B cell (primary cell): ENCODE results near the gene SCYL3. TPM values are rescaled to one million over a fixed set of nuclear protein-coding genes. Genes with fewer than 3 reads are reported as not detected.
A peak's percentile ranks its signal among the peaks of the same experiment; 100 is the strongest.

Source experiments
- ATAC-seq: fragments of 200-7000 bp; cut with Tn5 transposase; one replicate; pipeline ENCODE4 v1.10.0; 2021; ENCODE audit warnings: low read depth, mild to moderate bottlenecking, moderate number of reproducible peaks, moderate library complexity
- CTCF ChIA-PET: fragments of 350-600 bp; sonication (Branson Sonifier 250); formaldehyde crosslinking; loops from one replicate; lab custom pipeline; 2021; ENCODE audit warnings: antibody characterized with exemption, inconsistent platforms; lab: Charles Lee
- POLR2A ChIA-PET: fragments of 350-600 bp; sonication (Branson Sonifier 250); formaldehyde crosslinking; loops from one replicate; lab custom pipeline; 2021; ENCODE audit warnings: antibody characterized with exemption; lab: Charles Lee
- DNase-seq: peaks from one replicate; pipeline ENCODE4 v3.0.0; 2013
- H2AFZ ChIP-seq: 2 replicates; pipeline ENCODE4 v1.6.1; 2012; ENCODE audit warnings: mild to moderate bottlenecking, low read depth, low read length; ENCODE audit not compliant: insufficient read depth, poor library complexity, severe bottlenecking
- H3K27ac ChIP-seq, 2 donors: 1 replicate in 1 of 2; 2 replicates in 1 of 2; pipeline ENCODE4 v1.5.1; 2012 to 2013; ENCODE audit warnings: low read length in 2 of 2, mild to moderate bottlenecking in 2 of 2, moderate library complexity in 1 of 2
- H3K27me3 ChIP-seq, 4 experiments: fragments of 200-600 bp in 1 of 4; sonication (generic) in 1 of 4; replicated peaks in 1 of 4; 1 replicate in 2 of 4; 2 replicates in 2 of 4; pipeline versions ENCODE4 v1.6.1 to v1.7.0; 2013 to 2016; ENCODE audit warnings: low read length in 3 of 4, mild to moderate bottlenecking in 2 of 4, mixed read lengths in 1 of 4, moderate library complexity in 1 of 4; ENCODE audit not compliant: insufficient read depth in 4 of 4, control insufficient read depth in 3 of 4; ENCODE audit errors: control extremely low read depth in 1 of 4
- H3K36me3 ChIP-seq, 2 experiments: replicated peaks in 1 of 2; 1 replicate in 1 of 2; 2 replicates in 1 of 2; pipeline versions ENCODE4 v1.6.1 to v1.7.1; 2013; ENCODE audit warnings: low read length in 1 of 2; ENCODE audit not compliant: insufficient read depth in 2 of 2, control insufficient read depth in 1 of 2; ENCODE audit errors: control extremely low read depth in 1 of 2, extremely low read depth in 1 of 2
- H3K4me1 ChIP-seq, 2 donors: fragments of 200-600 bp in 1 of 2; sonication (generic) in 1 of 2; 1 replicate in 1 of 2; 2 replicates in 1 of 2; pipeline versions ENCODE4 v1.5.1 to v1.6.1; 2013 to 2017; ENCODE audit warnings: low read length in 2 of 2; ENCODE audit not compliant: control insufficient read depth in 2 of 2, insufficient read depth in 2 of 2
- H3K4me2 ChIP-seq: replicated peaks from 2 replicates; pipeline ENCODE3; 2012; ENCODE audit warnings: mild to moderate bottlenecking, low read depth, low read length; ENCODE audit not compliant: poor library complexity, severe bottlenecking
- H3K4me3 ChIP-seq, 5 experiments: fragments of 200-600 bp in 1 of 5; sonication (generic) in 1 of 5; 1 replicate in 3 of 5; 2 replicates in 2 of 5; pipeline versions ENCODE4 v1.5.1 to v1.7.0; 2011 to 2016; ENCODE audit warnings: low read length in 4 of 5, mild to moderate bottlenecking in 4 of 5, low read depth in 2 of 5, control low read depth in 1 of 5, moderate library complexity in 1 of 5; ENCODE audit not compliant: insufficient read depth in 1 of 5; ENCODE audit errors: control extremely low read depth in 1 of 5, extremely low read depth in 1 of 5
- H3K79me2 ChIP-seq: fragments of 200-600 bp; sonication (generic); one replicate; pipeline ENCODE4 v1.6.0; 2016; ENCODE audit warnings: low read length; ENCODE audit not compliant: control insufficient read depth, insufficient read depth
- H3K9ac ChIP-seq: fragments of 200-600 bp; sonication (generic); 2 replicates; pipeline ENCODE4 v1.6.1; 2017; ENCODE audit warnings: mild to moderate bottlenecking, low read length, moderate library complexity
- H3K9me3 ChIP-seq, 3 donors: one replicate each; pipeline versions ENCODE4 v1.6.1 to v1.7.1; 2013; ENCODE audit warnings: low read length in 2 of 3; ENCODE audit not compliant: control insufficient read depth in 2 of 3, insufficient read depth in 1 of 3; ENCODE audit errors: control extremely low read depth in 1 of 3
- H4K20me1 ChIP-seq: 2 replicates; pipeline ENCODE4 v1.6.0; 2012; ENCODE audit warnings: mild to moderate bottlenecking, low read length; ENCODE audit not compliant: insufficient read depth, control insufficient read depth, poor library complexity, severe bottlenecking
- H3K27ac Mint-ChIP-seq: one replicate; pipeline ENCODE4 v1.8.0; 2021; ENCODE audit warnings: mixed read lengths
- H3K27me3 Mint-ChIP-seq: one replicate; pipeline ENCODE4 v1.8.0; 2021; ENCODE audit warnings: mixed read lengths
- H3K4me1 Mint-ChIP-seq: one replicate; pipeline ENCODE4 v1.8.0; 2021; ENCODE audit warnings: mixed read lengths
- H3K4me3 Mint-ChIP-seq: one replicate; pipeline ENCODE4 v1.8.0; 2021; ENCODE audit warnings: mixed read lengths
- H3K9me3 Mint-ChIP-seq: one replicate; pipeline ENCODE4 v1.8.0; 2022; ENCODE audit warnings: mixed read lengths; ENCODE audit not compliant: insufficient read depth
- CTCF ChIP-seq: fragments of 200-600 bp; IDR thresholded peaks from one replicate; pipeline ENCODE4 v1.8.0; 2022; ENCODE audit warnings: antibody characterized with exemption, mild to moderate bottlenecking
- EZH2 ChIP-seq: IDR thresholded peaks from 2 replicates; pipeline ENCODE4 v1.6.1; 2012; ENCODE audit warnings: borderline replicate concordance, low read depth, mild to moderate bottlenecking, moderate library complexity, low read length; ENCODE audit not compliant: insufficient read depth, poor library complexity, severe bottlenecking
- WGBS: methylation state at CpG from one replicate; pipeline ENCODE4 v1.1.5; 2013; ENCODE audit warnings: missing lambda C conversion rate; ENCODE audit not compliant: insufficient coverage; 5-methylcytosine and 5-hydroxymethylcytosine counted together
- intact Hi-C: fragments of 100-400 bp; cut with micrococcal nuclease; formaldehyde crosslinking; loops from one replicate; pipeline ENCODE4 v1.10.0; 2022
- polyA plus RNA-seq: library from polyadenylated mRNA; depleted of rRNA; stranded (reverse); fragments of >200 nt; gene quantifications from 2 replicates; pipeline ENCODE4 v1.2.3, GENCODE V29; 2012
- total RNA-seq, 2 donors: library from RNA; stranded (reverse); fragments of 120-200 nt in 1 of 2; gene quantifications; 1 replicate in 1 of 2; 2 replicates in 1 of 2; pipeline versions ENCODE4 v1.2.3 to v1.2.4, GENCODE V29; 2013 to 2022

Gene SCYL3
- total and polyA plus RNA-seq, 2 donors (not counting 1 experiment from before 2014, with no cell fraction given): 14.2 to 18.4 TPM

GRCh38 chr1:169928438-169929209, 34.9 kb upstream of the SCYL3 start:
- POLR2A ChIA-PET: no interaction called here
- Mint-ChIP-seq H3K27me3 (no peaks in the 10 kb centered on the region), H3K4me3 (no peak overlapping the region), H3K27ac (no peak overlapping the region), H3K4me1 (no peaks in the 10 kb centered on the region), H3K9me3 (no peaks in the 10 kb centered on the region)
- H3K9me3 ChIP-seq: no peaks in the 10 kb centered on the region
- no peaks in the 10 kb centered on the region for H3K4me1 ChIP-seq
- ATAC-seq (peak; percentile 56), DNase-seq (peak; percentile 58)
- H3K79me2 ChIP-seq: no peaks in the 10 kb centered on the region
- WGBS: 100% methylated on average over 1 of the region's 6 CpGs
- H3K9ac ChIP-seq: no peak overlapping the region
- TF ChIP-seq CTCF: peak; percentile 92
- TF ChIP-seq EZH2: no peak
- no peak overlapping the region for H3K27ac ChIP-seq
- H4K20me1 ChIP-seq: no peaks in the 10 kb centered on the region
- H3K4me3 ChIP-seq: no peak overlapping the region
- intact Hi-C loops: no loop called here
- no peak overlapping the region for H3K4me2 ChIP-seq
- no peak overlapping the region for H2AFZ ChIP-seq
- H3K27me3 ChIP-seq: no peaks in the 10 kb centered on the region
- CTCF ChIA-PET: interaction anchor here (0.6 to 3.3 kb wide), 11 partner anchors 8 to 1385 kb away, joined by 3 to 40 read pairs (median 4); partner anchors contain the start of genes FMO4 and KIFAP3
- H3K36me3 ChIP-seq: no peaks in the 10 kb centered on the region
